Upper lobe of left lung (tissue), 4 donors: Measurements from ENCODE around the gene TBX19.

Experiments used
- POLR2A ChIP-seq, 4 donors: fragments of 450-650 bp; IDR thresholded peaks; one replicate each; pipeline ENCODE4 v1.5.1; 2016 to 2017; ENCODE audit warnings: antibody characterized with exemption in 4 of 4, mild to moderate bottlenecking in 2 of 4
- POLR2AphosphoS5 ChIP-seq, 2 donors: sonication (generic); formaldehyde crosslinking; IDR thresholded peaks; one replicate each; pipeline ENCODE4 v1.5.1; 2017; ENCODE audit warnings: antibody characterized with exemption in 2 of 2
- TF ChIP-seq, protein P1 (sequence below), 6 experiments: fragments of 450-650 bp in 4 of 6; fragments of 200-600 bp in 2 of 6; sonication (generic) in 2 of 6; IDR thresholded peaks; one replicate each; pipeline ENCODE4 v1.5.1; 2016 to 2019; ENCODE audit warnings: antibody characterized with exemption in 6 of 6

DNA sequence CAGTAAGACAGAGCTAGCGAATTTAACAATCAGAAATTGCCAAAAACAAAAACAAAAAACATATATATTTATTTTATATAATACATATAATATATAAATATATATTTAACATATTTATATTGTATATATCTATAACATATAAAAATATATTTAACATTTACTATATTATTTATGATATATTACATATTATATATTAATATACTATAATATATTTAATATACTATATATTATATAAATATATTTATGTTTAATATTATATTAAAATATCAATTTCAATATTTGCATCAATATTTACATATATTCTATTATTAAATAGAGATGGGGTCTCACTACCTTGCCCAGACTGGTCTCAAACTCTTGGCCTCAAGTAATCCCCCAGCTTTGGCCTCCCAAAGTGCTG is 50.9 kb downstream of the TBX19 start:
- TF ChIP-seq, protein P1, sequence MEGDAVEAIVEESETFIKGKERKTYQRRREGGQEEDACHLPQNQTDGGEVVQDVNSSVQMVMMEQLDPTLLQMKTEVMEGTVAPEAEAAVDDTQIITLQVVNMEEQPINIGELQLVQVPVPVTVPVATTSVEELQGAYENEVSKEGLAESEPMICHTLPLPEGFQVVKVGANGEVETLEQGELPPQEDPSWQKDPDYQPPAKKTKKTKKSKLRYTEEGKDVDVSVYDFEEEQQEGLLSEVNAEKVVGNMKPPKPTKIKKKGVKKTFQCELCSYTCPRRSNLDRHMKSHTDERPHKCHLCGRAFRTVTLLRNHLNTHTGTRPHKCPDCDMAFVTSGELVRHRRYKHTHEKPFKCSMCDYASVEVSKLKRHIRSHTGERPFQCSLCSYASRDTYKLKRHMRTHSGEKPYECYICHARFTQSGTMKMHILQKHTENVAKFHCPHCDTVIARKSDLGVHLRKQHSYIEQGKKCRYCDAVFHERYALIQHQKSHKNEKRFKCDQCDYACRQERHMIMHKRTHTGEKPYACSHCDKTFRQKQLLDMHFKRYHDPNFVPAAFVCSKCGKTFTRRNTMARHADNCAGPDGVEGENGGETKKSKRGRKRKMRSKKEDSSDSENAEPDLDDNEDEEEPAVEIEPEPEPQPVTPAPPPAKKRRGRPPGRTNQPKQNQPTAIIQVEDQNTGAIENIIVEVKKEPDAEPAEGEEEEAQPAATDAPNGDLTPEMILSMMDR (IDR thresholded peaks at IDR 0.05): no peak
- TF ChIP-seq POLR2A (IDR thresholded peaks at IDR 0.05): no peak
- TF ChIP-seq POLR2AphosphoS5 (IDR thresholded peaks at IDR 0.05): no peak
